ENCODE measurements around the gene PRELID3B. TPM values are rescaled to one million over a fixed set of nuclear protein-coding genes. Genes with fewer than 3 reads are reported as not detected.

Gene PRELID3B
- total and polyA plus RNA-seq, 2 of the 8 experiments (the other 6 are each of a cell fraction or from before 2014, with no cell fraction given) = 8.1 to 50.5 TPM

DNA sequence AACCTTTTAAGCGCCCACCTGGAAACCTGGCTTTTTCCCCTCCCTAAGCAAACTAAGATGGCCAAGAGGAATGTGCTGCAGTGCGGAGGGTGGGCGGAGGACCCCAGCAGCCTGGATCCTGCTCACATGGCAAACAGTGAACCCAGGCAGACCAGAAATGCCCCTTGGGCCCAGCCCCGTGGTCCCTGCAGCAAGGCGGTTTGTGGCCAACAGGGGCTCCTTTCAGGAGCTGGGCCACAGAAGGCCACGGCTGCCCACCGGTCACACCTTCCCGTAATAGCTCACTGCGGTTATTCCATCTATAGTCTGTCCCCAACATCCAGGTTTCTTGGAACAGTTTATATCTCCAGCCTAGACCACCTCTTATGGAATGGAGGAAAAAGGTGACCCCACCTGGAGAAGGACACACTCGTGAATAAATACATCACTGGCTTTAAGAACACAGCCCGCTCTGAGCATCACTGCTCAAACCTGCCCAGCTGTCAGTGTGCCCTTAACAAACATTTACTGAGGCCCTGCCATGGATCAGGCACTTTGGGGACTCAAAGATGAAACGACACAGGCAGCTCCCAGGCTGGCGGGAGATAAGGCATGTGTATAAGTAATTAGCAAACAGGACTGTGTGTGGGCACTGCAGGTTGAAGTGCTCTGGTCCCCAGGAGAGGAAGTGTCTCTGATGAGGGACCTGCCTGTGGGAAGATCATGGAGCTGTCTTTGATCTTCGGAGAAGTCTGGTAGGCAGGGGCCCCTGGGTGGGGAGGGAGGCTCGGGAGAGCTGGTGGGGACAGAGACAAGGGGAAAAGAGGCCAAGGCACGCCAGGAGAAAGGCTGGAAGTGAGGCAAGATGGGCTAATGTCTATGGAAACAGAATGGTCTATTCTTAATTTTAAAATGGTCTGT lies 26.5 kb downstream of the PRELID3B start:
- POLR2A ChIA-PET (ENCODE audit: partially characterized antibody) = interaction anchor here (0.8 to 1.0 kb wide), 2 partner anchors 9 to 34 kb away, joined by 3 read pairs; no protein-coding TSS in a partner anchor
- Histone ChIP-seq H4K5ac (ENCODE audit: insufficient read length, low read depth, low read length) (no peak overlapping the region), H3K9ac (replicated peaks in 1 of 4; ENCODE audit: extremely low read depth in 1 of 4, low read depth in 3 of 4, low read length in 3 of 4) (no peak overlapping the region), H4K20me1 (replicated peaks in 1 of 2; ENCODE audit: control insufficient read depth in 1 of 2, insufficient read depth in 2 of 2, low read length in 2 of 2) (no peaks in the 10 kb centered on the region), H3K4me2 (ENCODE audit: insufficient read depth in 1 of 2, low read depth in 2 of 2, low read length in 2 of 2) (no peak overlapping the region), H2BK5ac (ENCODE audit: low read depth, low read length) (no peak overlapping the region), H2AK5ac (ENCODE audit: low read depth, low read length) (no peak overlapping the region), H2BK120ac (replicated peaks; ENCODE audit: low read depth, low read length) (no peak overlapping the region), H3K18ac (ENCODE audit: extremely low read depth, low read length) (no peak overlapping the region), H3K23me2 (ENCODE audit: low read depth, low read length) (no peaks in the 10 kb centered on the region), H3K23ac (ENCODE audit: insufficient read length) (no peak overlapping the region), H3K4me1 (replicated peaks in 1 of 4; ENCODE audit: control insufficient read depth in 3 of 4, insufficient read depth in 4 of 4, low read length in 3 of 4) (peaks cover 0 to 3% (median 0%) of the 10 kb centered on the region in 4 experiments; a peak in 1 of 7 replicates), H3K27ac (ENCODE audit: low read depth, low read length) (no peak overlapping the region), H3K79me2 (ENCODE audit: control insufficient read depth in 1 of 2, insufficient read depth in 2 of 2, low read length in 2 of 2) (no peaks in the 10 kb centered on the region), H3K36me3 (ENCODE audit: control insufficient read depth in 2 of 4, insufficient read depth in 4 of 4, low read length in 3 of 4) (no peaks in the 10 kb centered on the region), H3K27me3 (replicated peaks in 1 of 4; ENCODE audit: control insufficient read depth in 3 of 4, extremely low read depth in 1 of 4, insufficient read depth in 3 of 4, low read length in 3 of 4) (no peaks in the 10 kb centered on the region; a peak in 3 of 7 replicates), H3K79me1 (ENCODE audit: low read depth, low read length) (no peaks in the 10 kb centered on the region), H3K9me3 (ENCODE audit: insufficient read depth in 2 of 2, low read depth in 1 of 2, low read length in 1 of 2) (no peaks in the 10 kb centered on the region), H4K91ac (replicated peaks; ENCODE audit: insufficient read length, low read length) (no peak overlapping the region), H3K56ac (replicated peaks; ENCODE audit: insufficient read length, low read depth, low read length) (no peak overlapping the region), H2AFZ (ENCODE audit: low read length) (no peak overlapping the region), H3K4ac (replicated peaks; ENCODE audit: insufficient read length, low read depth, low read length) (no peak overlapping the region), H2BK15ac (ENCODE audit: low read length) (no peak overlapping the region), H2BK12ac (ENCODE audit: low read depth, low read length) (no peak overlapping the region), H4K8ac (ENCODE audit: extremely low read depth, insufficient read depth, low read length) (no peak overlapping the region), H3K14ac (ENCODE audit: insufficient read length) (no peak overlapping the region), H3K4me3 (ENCODE audit: extremely low read depth in 1 of 4, insufficient read depth in 2 of 4, low read depth in 3 of 4, low read length in 4 of 4) (no peak overlapping the region), H2BK20ac (ENCODE audit: low read length) (no peak overlapping the region)
- TF ChIP-seq, protein P1, sequence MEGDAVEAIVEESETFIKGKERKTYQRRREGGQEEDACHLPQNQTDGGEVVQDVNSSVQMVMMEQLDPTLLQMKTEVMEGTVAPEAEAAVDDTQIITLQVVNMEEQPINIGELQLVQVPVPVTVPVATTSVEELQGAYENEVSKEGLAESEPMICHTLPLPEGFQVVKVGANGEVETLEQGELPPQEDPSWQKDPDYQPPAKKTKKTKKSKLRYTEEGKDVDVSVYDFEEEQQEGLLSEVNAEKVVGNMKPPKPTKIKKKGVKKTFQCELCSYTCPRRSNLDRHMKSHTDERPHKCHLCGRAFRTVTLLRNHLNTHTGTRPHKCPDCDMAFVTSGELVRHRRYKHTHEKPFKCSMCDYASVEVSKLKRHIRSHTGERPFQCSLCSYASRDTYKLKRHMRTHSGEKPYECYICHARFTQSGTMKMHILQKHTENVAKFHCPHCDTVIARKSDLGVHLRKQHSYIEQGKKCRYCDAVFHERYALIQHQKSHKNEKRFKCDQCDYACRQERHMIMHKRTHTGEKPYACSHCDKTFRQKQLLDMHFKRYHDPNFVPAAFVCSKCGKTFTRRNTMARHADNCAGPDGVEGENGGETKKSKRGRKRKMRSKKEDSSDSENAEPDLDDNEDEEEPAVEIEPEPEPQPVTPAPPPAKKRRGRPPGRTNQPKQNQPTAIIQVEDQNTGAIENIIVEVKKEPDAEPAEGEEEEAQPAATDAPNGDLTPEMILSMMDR (IDR thresholded peaks at IDR 0.05; ENCODE audit: control extremely low read depth in 1 of 3, insufficient read depth in 1 of 3, low read depth in 1 of 3, low read length in 3 of 3) = no peak
- TF ChIP-seq ZNF274 (IDR thresholded peaks at IDR 0.05; ENCODE audit: borderline replicate concordance, extremely low read depth, low read length) = no peak
- no peak for TF ChIP-seq KDM4A (IDR thresholded peaks at IDR 0.05; ENCODE audit: low read depth, low read length, severe bottlenecking)
- TF ChIP-seq JUN (IDR thresholded peaks at IDR 0.05; ENCODE audit: low read depth, low read length) = no peak
- no peak for TF ChIP-seq SIN3A (conservative IDR thresholded peaks at IDR 0.05 in 1 of 2, IDR thresholded peaks at IDR 0.05 in 1 of 2; ENCODE audit: low read depth in 1 of 2, low read length in 2 of 2)
- TF ChIP-seq CREB1 (IDR thresholded peaks at IDR 0.05) = no peak
- FAIRE-seq = no peak
- CTCF ChIA-PET (ENCODE audit: partially characterized antibody) = interaction anchor here (0.9 to 2.6 kb wide), 6 partner anchors 9 to 388 kb away, joined by 3 to 9 read pairs (median 4); no protein-coding TSS in a partner anchor
- WGBS, 2 experiments (ENCODE audit: extremely low coverage in 1 of 2, insufficient coverage in 1 of 2, insufficient read length in 1 of 2, insufficient replicate concordance in 2 of 2, low coverage in 1 of 2, low lambda C conversion rate in 2 of 2, missing lambda C conversion rate in 1 of 2) = 82% methylated on average over 16 of the region's 16 CpGs; no CpG with 5 or more reads in 1 of the 2 experiments
- peak in 1 of 2 experiments; percentile 37 for DNase-seq (ENCODE audit: low read depth in 1 of 2, low spot score in 2 of 2)
